Spleen (tissue), 11 donors: ENCODE results near the gene CCDC120. TPM values are rescaled to one million over a fixed set of nuclear protein-coding genes. Genes with fewer than 3 reads are reported as not detected.

Source experiments
- DNase-seq: peaks from one replicate; pipeline ENCODE4 v3.0.0-alpha.2; 2020
- H3K27ac ChIP-seq, 8 donors: fragments of 200-600 bp; sonication (generic) in 7 of 8; 1 replicate in 4 of 8; 2 replicates in 4 of 8; pipeline versions ENCODE4 v1.5.0 to v1.8.0; 2016 to 2021; ENCODE audit warnings: inconsistent platforms in 4 of 8, mild to moderate bottlenecking in 4 of 8, moderate library complexity in 1 of 8
- H3K27me3 ChIP-seq, 7 donors: fragments of 200-600 bp; sonication (generic) in 6 of 7; replicated peaks in 1 of 7; 1 replicate in 4 of 7; 2 replicates in 3 of 7; pipeline versions ENCODE4 v1.5.0 to v1.8.0; 2016 to 2021; ENCODE audit warnings: inconsistent platforms in 3 of 7, mild to moderate bottlenecking in 1 of 7
- H3K36me3 ChIP-seq, 6 donors: fragments of 200-600 bp; sonication (generic) in 5 of 6; 1 replicate in 4 of 6; 2 replicates in 2 of 6; pipeline versions ENCODE4 v1.5.0 to v1.8.0; 2016 to 2021; ENCODE audit warnings: inconsistent platforms in 2 of 6
- H3K4me1 ChIP-seq, 6 donors: fragments of 200-600 bp; sonication (generic) in 5 of 6; 1 replicate in 3 of 6; 2 replicates in 3 of 6; pipeline versions ENCODE4 v1.5.0 to v1.8.0; 2016 to 2021; ENCODE audit warnings: inconsistent platforms in 3 of 6
- H3K4me3 ChIP-seq, 8 donors: fragments of 200-600 bp; sonication (generic) in 7 of 8; 1 replicate in 4 of 8; 2 replicates in 4 of 8; pipeline versions ENCODE4 v1.5.0 to v1.8.0; 2016 to 2021; ENCODE audit warnings: inconsistent platforms in 4 of 8, mild to moderate bottlenecking in 4 of 8, moderate library complexity in 2 of 8
- H3K9me3 ChIP-seq, 8 donors: fragments of 200-600 bp; sonication (generic) in 7 of 8; 1 replicate in 4 of 8; 2 replicates in 4 of 8; pipeline versions ENCODE4 v1.5.0 to v1.8.0; 2016 to 2021; ENCODE audit warnings: inconsistent platforms in 4 of 8
- POLR2A ChIP-seq, 3 donors: fragments of 450-650 bp; IDR thresholded peaks; one replicate each; pipeline ENCODE4 v1.5.1; 2017; ENCODE audit warnings: antibody characterized with exemption in 3 of 3, mild to moderate bottlenecking in 1 of 3
- POLR2AphosphoS5 ChIP-seq, 3 donors: sonication (generic); formaldehyde crosslinking; IDR thresholded peaks; one replicate each; pipeline ENCODE4 v1.5.1; 2017; ENCODE audit warnings: antibody characterized with exemption in 3 of 3
- WGBS, 5 donors: extraction: QIAGEN DNeasy Blood & Tissue Kit in 3 of 5; methylation state at CpG; one replicate each; pipeline versions ENCODE4 v1.1.5 to v1.1.7; 2013 to 2018; 5-methylcytosine and 5-hydroxymethylcytosine counted together
- intact Hi-C: fragments of 100-400 bp; cut with DNase I; formaldehyde crosslinking; loops from one replicate; pipeline ENCODE4 v1.15.0; 2023; ENCODE audit warnings: low total_unique reads
- polyA plus RNA-seq, 3 donors: library from polyadenylated mRNA; stranded (reverse); fragments of 200-250 nt; gene quantifications; one replicate each; pipeline ENCODE4 v1.2.1, GENCODE V29; 2013
- total RNA-seq, 7 donors: library from RNA; depleted of rRNA in 3 of 7; stranded (reverse); fragments of >200 nt in 3 of 7; fragmentation: NEBNext Ultra II Directional in 4 of 7; extraction: Animal tissue kit (Norgen Biotek cat#: 25700) in 4 of 7; gene quantifications; one replicate each; pipeline versions ENCODE4 v1.1.0 to v1.2.1, GENCODE V29; 2016 to 2021
- TF ChIP-seq, protein P1 (sequence below), 11 experiments: fragments of 200-600 bp in 7 of 11; fragments of 450-650 bp in 4 of 11; sonication (generic) in 4 of 11; IDR thresholded peaks in 8 of 11; conservative IDR thresholded peaks in 3 of 11; 1 replicate in 7 of 11; 2 replicates in 4 of 11; pipeline versions ENCODE4 v1.4.0 to v1.8.0; 2016 to 2021; ENCODE audit warnings: antibody characterized with exemption in 11 of 11, inconsistent platforms in 4 of 11, mild to moderate bottlenecking in 1 of 11
- donor health status: healthy with polysubstance abuse.
- donor health status: DM: no; HTN: no; CAD: no; lungs with moderate emphysema.
- donor health status: DM: no; HTN: no; CAD: no.
- donor health status: Bipolar disorder and iron deficiency.
- donor health status: healthy.
- donor health status: DM: no; HTN: no; CAD: no.
- donor health status: DM: yes; HTN: yes; CAD: no.

CCDC120 gene
- total and polyA plus RNA-seq, 10 donors: 1.1 to 8.6 (median 6.2) TPM

GRCh38 chrX:49082271-49082871, 23.6 kb downstream of the CCDC120 start:
- H3K9me3 ChIP-seq: no peaks in the 10 kb centered on the region
- TF ChIP-seq POLR2AphosphoS5 (IDR thresholded peaks at IDR 0.05): no peak
- no peak for TF ChIP-seq POLR2A (IDR thresholded peaks at IDR 0.05)
- H3K27me3 ChIP-seq: no peaks in the 10 kb centered on the region
- 72 to 92% (median 82%) methylated on average over 2 to 4 of the region's 4 CpGs for WGBS, 5 donors
- intact Hi-C loops: no loop called here
- DNase-seq: no peak
- H3K4me3 ChIP-seq: no peak overlapping the region
- no peak overlapping the region for H3K27ac ChIP-seq
- H3K4me1 ChIP-seq: peaks cover 0 to 12% (median 0%) of the 10 kb centered on the region in 6 donors
- peaks cover 0 to 8% (median 0%) of the 10 kb centered on the region in 6 donors for H3K36me3 ChIP-seq

- H3K27me3 ChIP-seq: no peaks in the 10 kb centered on the region
- H3K4me1 ChIP-seq: no peaks in the 10 kb centered on the region
- no peak overlapping the region for H3K27ac ChIP-seq
- intact Hi-C loops: no loop called here
- H3K36me3 ChIP-seq: no peaks in the 10 kb centered on the region
- 86 to 92% (median 86%) methylated on average over 3 to 4 of the region's 4 CpGs for whole genome bisulfite sequencing, 5 donors
- TF ChIP-seq, protein P1, sequence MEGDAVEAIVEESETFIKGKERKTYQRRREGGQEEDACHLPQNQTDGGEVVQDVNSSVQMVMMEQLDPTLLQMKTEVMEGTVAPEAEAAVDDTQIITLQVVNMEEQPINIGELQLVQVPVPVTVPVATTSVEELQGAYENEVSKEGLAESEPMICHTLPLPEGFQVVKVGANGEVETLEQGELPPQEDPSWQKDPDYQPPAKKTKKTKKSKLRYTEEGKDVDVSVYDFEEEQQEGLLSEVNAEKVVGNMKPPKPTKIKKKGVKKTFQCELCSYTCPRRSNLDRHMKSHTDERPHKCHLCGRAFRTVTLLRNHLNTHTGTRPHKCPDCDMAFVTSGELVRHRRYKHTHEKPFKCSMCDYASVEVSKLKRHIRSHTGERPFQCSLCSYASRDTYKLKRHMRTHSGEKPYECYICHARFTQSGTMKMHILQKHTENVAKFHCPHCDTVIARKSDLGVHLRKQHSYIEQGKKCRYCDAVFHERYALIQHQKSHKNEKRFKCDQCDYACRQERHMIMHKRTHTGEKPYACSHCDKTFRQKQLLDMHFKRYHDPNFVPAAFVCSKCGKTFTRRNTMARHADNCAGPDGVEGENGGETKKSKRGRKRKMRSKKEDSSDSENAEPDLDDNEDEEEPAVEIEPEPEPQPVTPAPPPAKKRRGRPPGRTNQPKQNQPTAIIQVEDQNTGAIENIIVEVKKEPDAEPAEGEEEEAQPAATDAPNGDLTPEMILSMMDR (IDR thresholded peaks at IDR 0.05 in 8 of 11, conservative IDR thresholded peaks at IDR 0.05 in 3 of 11): no peak
- TF ChIP-seq POLR2AphosphoS5 (IDR thresholded peaks at IDR 0.05) (no peak), POLR2A (IDR thresholded peaks at IDR 0.05) (no peak)
- no peak overlapping the region for H3K4me3 ChIP-seq
- no peak for DNase-seq
- H3K9me3 ChIP-seq: no peaks in the 10 kb centered on the region
Measured at GRCh38 chrX:49089553-49089952, 30.8 kb downstream of the CCDC120 start.

GRCh38 chrX:49096419-49096818, 37.6 kb downstream of the CCDC120 start:
- no peak for DNase-seq
- intact Hi-C loops: no loop called here
- no peak overlapping the region for H3K4me3 ChIP-seq
- H3K36me3 ChIP-seq: no peaks in the 10 kb centered on the region
- peaks cover 0 to 10% (median 5%) of the 10 kb centered on the region in 6 donors for H3K4me1 ChIP-seq
- H3K27ac ChIP-seq: no peak overlapping the region
- H3K27me3 ChIP-seq: no peaks in the 10 kb centered on the region
- TF ChIP-seq, protein P1 (IDR thresholded peaks at IDR 0.05 in 8 of 11, conservative IDR thresholded peaks at IDR 0.05 in 3 of 11): no peak
- TF ChIP-seq POLR2A (IDR thresholded peaks at IDR 0.05): no peak
- TF ChIP-seq POLR2AphosphoS5 (IDR thresholded peaks at IDR 0.05): no peak
- no peaks in the 10 kb centered on the region for H3K9me3 ChIP-seq
- WGBS, 5 donors: 91 to 100% (median 96%) methylated on average over 4 of the region's 4 CpGs

- DNase-seq: peak; percentile 94
- Histone ChIP-seq H3K9me3 (no peaks in the 10 kb centered on the region), H3K4me3 (peak overlapping the region; percentile 40 to 77 (median 51)), H3K27ac (peak overlapping the region; percentile 55 to 89 (median 78)), H3K4me1 (peaks cover 0 to 16% (median 10%) of the 10 kb centered on the region in 6 donors), H3K36me3 (no peaks in the 10 kb centered on the region), H3K27me3 (no peaks in the 10 kb centered on the region)
- intact Hi-C loops: no loop called here
- 0 to 49% (median 1%) methylated on average over 2 to 74 of the region's 74 CpGs for WGBS, 5 donors
- TF ChIP-seq POLR2AphosphoS5 (IDR thresholded peaks at IDR 0.05) (peak; percentile 92 to 94 (median 93)), POLR2A (IDR thresholded peaks at IDR 0.05) (peak in 2 of 3 donors; percentile 51 to 55)
- TF ChIP-seq, protein P1 (IDR thresholded peaks at IDR 0.05 in 8 of 11, conservative IDR thresholded peaks at IDR 0.05 in 3 of 11): no peak
Measured at GRCh38 chrX:49100704-49101628, 42.2 kb downstream of the CCDC120 start.
